ENCODE measurements around the gene CHRNA7. TPM values are rescaled to one million over a fixed set of nuclear protein-coding genes. Genes with fewer than 3 reads are reported as not detected.

CHRNA7 gene
- total RNA-seq, 2 experiments from 2014 or later, result 0.11 TPM; not detected in 1

- ChIA-PET CTCF (interaction anchor here (0.8 kb wide), 1 partner anchor 316 kb away, joined by 3 read pairs; no protein-coding TSS in a partner anchor), POLR2A (no interaction called here)
- H3K9me3 Mint-ChIP-seq (ENCODE audit: low read depth), result no peaks in the 10 kb centered on the region
- ATAC-seq (no peak), DNase-seq (peak; percentile 15)
- peaks cover 9% of the 10 kb centered on the region for H3K4me1 Mint-ChIP-seq
- H3K27me3 Mint-ChIP-seq, result peaks cover 23% of the 10 kb centered on the region
- H3K36me3 Mint-ChIP-seq (ENCODE audit: low read depth), result no peaks in the 10 kb centered on the region
- H3K4me3 Mint-ChIP-seq, result no peak overlapping the region
- H3K27ac Mint-ChIP-seq, result no peak overlapping the region
- intact Hi-C loops (cut with DNase I, micrococcal nuclease), result no loop called here
These were observed 76.4 kb downstream of the CHRNA7 start for GRCh38 chr15:32106401-32107381.

GRCh38 chr15:32107477-32108080 is 77.3 kb downstream of the CHRNA7 start:
- H3K4me3 Mint-ChIP-seq, result no peak overlapping the region
- H3K36me3 Mint-ChIP-seq (ENCODE audit: low read depth), result no peaks in the 10 kb centered on the region
- no peaks in the 10 kb centered on the region for H3K9me3 Mint-ChIP-seq (ENCODE audit: low read depth)
- ChIA-PET POLR2A (no interaction called here), CTCF (interaction anchor here (0.6 to 0.8 kb wide), 2 partner anchors 29 to 317 kb away, joined by 3 read pairs; no protein-coding TSS in a partner anchor)
- ATAC-seq, result no peak
- intact Hi-C loops (cut with DNase I, micrococcal nuclease), result no loop called here
- H3K27ac Mint-ChIP-seq, result no peak overlapping the region
- H3K27me3 Mint-ChIP-seq, result peaks cover 23% of the 10 kb centered on the region
- H3K4me1 Mint-ChIP-seq, result peaks cover 9% of the 10 kb centered on the region
- DNase-seq, result no peak

DNA sequence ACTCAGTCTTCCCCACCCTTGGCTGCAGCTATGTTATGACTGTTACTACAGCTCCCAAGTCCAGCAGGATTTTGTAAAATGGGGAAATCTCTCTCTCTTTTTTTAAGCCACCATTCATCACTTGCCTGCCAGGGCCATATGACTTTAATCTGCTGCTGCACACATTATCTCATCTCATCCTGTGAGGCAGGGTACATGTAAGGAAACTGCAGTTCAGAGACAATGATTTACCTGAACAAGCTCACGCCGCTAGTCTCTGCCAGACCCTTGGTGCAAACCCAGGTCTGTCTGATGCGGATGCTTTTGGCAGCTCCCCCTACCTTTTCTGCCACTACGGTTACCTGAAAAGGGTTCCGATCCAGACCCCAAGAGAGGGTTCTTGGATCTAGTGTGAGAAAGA is 78.3 kb downstream of the CHRNA7 start:
- Mint-ChIP-seq H3K4me3 (no peak overlapping the region), H3K36me3 (ENCODE audit: low read depth) (no peaks in the 10 kb centered on the region), H3K4me1 (peaks cover 9% of the 10 kb centered on the region), H3K27me3 (peaks cover 19% of the 10 kb centered on the region), H3K27ac (no peak overlapping the region), H3K9me3 (ENCODE audit: low read depth) (no peaks in the 10 kb centered on the region)
- intact Hi-C loops (cut with DNase I, micrococcal nuclease), result no loop called here
- POLR2A ChIA-PET, result no interaction called here
- CTCF ChIA-PET, result interaction anchor here (0.6 kb wide), 1 partner anchor 103 kb away, joined by 3 read pairs; no protein-coding TSS in a partner anchor
- ATAC-seq, result no peak
- DNase-seq, result no peak

DNA sequence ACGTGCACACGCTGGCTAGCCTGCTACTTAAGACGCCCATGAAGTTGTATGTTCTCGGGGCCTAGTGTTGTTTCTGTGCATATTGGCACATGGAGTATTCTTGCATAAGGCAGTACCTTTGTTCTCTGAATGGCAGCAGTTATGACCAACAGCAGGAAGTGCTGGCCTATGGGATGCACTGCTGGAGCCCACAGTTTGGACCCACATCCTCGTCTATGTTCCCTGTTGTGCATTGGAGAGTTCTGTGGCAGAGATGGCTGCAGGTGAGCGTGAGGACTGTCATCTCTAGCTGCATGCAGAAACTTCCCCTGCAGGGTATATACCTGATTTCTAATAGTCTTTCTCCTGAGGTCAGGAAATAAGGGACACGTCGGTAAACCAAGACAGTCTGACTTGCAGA is 81.8 kb downstream of the CHRNA7 start:
- Mint-ChIP-seq H3K9me3 (ENCODE audit: low read depth) (no peaks in the 10 kb centered on the region), H3K36me3 (ENCODE audit: low read depth) (no peaks in the 10 kb centered on the region), H3K4me3 (no peak overlapping the region), H3K27ac (no peak overlapping the region), H3K27me3 (peaks cover 6% of the 10 kb centered on the region), H3K4me1 (peaks cover under 1% of the 10 kb centered on the region)
- ChIA-PET CTCF (no interaction called here), POLR2A (no interaction called here)
- DNase-seq, result no peak
- ATAC-seq, result no peak
- intact Hi-C loops (cut with DNase I, micrococcal nuclease), result no loop called here

DNA sequence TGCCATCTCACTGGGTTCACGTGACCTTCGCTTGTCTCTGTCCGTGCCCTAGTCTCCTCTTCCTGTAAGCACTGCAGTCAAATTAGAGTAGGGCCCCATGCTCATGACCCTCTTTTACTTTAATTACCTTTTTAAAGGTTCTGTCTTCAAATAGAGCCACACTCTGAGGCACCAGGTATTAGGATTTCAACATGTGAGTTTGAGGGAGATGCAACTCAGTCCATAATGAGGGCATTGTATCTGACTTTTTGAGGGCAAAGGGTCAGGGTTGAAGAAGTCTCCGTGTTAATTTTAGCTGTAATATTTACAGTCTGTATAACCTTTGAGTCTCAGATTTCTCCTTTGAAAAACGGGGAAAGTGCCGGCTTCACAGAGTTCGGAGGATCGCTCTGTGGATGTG is 82.9 kb downstream of the CHRNA7 start:
- DNase-seq (no peak), ATAC-seq (no peak)
- H3K36me3 Mint-ChIP-seq (ENCODE audit: low read depth), result no peaks in the 10 kb centered on the region
- no peaks in the 10 kb centered on the region for H3K9me3 Mint-ChIP-seq (ENCODE audit: low read depth)
- H3K27ac Mint-ChIP-seq, result no peak overlapping the region
- H3K4me1 Mint-ChIP-seq, result no peaks in the 10 kb centered on the region
- intact Hi-C loops (cut with DNase I, micrococcal nuclease), result no loop called here
- CTCF ChIA-PET, result no interaction called here
- H3K4me3 Mint-ChIP-seq, result no peak overlapping the region
- POLR2A ChIA-PET, result no interaction called here
- H3K27me3 Mint-ChIP-seq, result peaks cover 6% of the 10 kb centered on the region

- no peak overlapping the region for H3K4me3 Mint-ChIP-seq
These were observed 86.8 kb downstream of the CHRNA7 start for GRCh38 chr15:32117122-32117521.

DNA sequence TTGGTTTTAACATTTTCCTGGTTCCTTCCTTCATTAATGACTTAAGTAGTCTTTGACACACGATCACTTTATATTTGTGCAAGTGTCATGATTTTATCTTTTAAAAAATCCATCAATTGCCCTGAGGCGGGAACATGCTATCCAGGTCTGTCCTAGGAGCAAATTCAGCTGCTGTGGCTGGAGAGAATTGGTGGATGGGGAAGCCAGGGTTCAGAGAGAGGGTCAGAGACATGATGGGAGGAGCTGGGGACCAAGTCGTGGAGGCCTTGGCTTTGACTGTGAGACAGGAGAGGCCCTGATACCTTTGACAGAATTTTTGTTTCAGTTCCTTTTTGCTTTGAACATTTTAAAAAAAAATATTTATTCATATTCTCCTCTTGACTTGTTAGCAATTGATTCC is 89.0 kb downstream of the CHRNA7 start:
- Mint-ChIP-seq H3K27ac (no peak overlapping the region), H3K4me1 (no peaks in the 10 kb centered on the region), H3K9me3 (ENCODE audit: low read depth) (no peaks in the 10 kb centered on the region), H3K36me3 (ENCODE audit: low read depth) (no peaks in the 10 kb centered on the region), H3K4me3 (no peak overlapping the region), H3K27me3 (peaks cover 3% of the 10 kb centered on the region)
- CTCF ChIA-PET, result no interaction called here
- intact Hi-C loops (cut with DNase I, micrococcal nuclease), result no loop called here
- DNase-seq (no peak), ATAC-seq (no peak)
- POLR2A ChIA-PET, result no interaction called here

More at GRCh38 chr15:32117122-32117521, 86.8 kb downstream of the CHRNA7 start:
- Mint-ChIP-seq H3K36me3 (ENCODE audit: low read depth) (no peaks in the 10 kb centered on the region), H3K9me3 (ENCODE audit: low read depth) (no peaks in the 10 kb centered on the region), H3K4me1 (no peaks in the 10 kb centered on the region), H3K27ac (no peak overlapping the region), H3K27me3 (peaks cover 3% of the 10 kb centered on the region)
- ChIA-PET CTCF (no interaction called here), POLR2A (no interaction called here)
- no peak for ATAC-seq
- no peak for DNase-seq
- intact Hi-C loops (cut with DNase I, micrococcal nuclease), result loop anchor here in 1 of 2 experiments (1.0 kb wide), 1 partner anchor 26 kb away; no protein-coding TSS in a partner anchor

GRCh38 chr15:32119694-32120330 is 89.5 kb downstream of the CHRNA7 start:
- Mint-ChIP-seq H3K9me3 (ENCODE audit: low read depth) (no peaks in the 10 kb centered on the region), H3K36me3 (ENCODE audit: low read depth) (no peaks in the 10 kb centered on the region), H3K27ac (no peak overlapping the region), H3K27me3 (peaks cover 3% of the 10 kb centered on the region), H3K4me1 (no peaks in the 10 kb centered on the region), H3K4me3 (no peak overlapping the region)
- no peak for DNase-seq
- CTCF ChIA-PET, result no interaction called here
- POLR2A ChIA-PET, result no interaction called here
- no peak for ATAC-seq
- intact Hi-C loops (cut with DNase I, micrococcal nuclease), result no loop called here

- ChIA-PET CTCF (no interaction called here), POLR2A (no interaction called here)
- H3K27ac Mint-ChIP-seq, result no peak overlapping the region
- intact Hi-C loops (cut with DNase I, micrococcal nuclease), result no loop called here
- H3K36me3 Mint-ChIP-seq (ENCODE audit: low read depth), result no peaks in the 10 kb centered on the region
- H3K9me3 Mint-ChIP-seq (ENCODE audit: low read depth), result no peaks in the 10 kb centered on the region
- DNase-seq (no peak), ATAC-seq (no peak)
- H3K27me3 Mint-ChIP-seq, result peaks cover 3% of the 10 kb centered on the region
- no peak overlapping the region for H3K4me3 Mint-ChIP-seq
- no peaks in the 10 kb centered on the region for H3K4me1 Mint-ChIP-seq
These were observed 90.5 kb downstream of the CHRNA7 start for GRCh38 chr15:32120577-32121383.

DNA sequence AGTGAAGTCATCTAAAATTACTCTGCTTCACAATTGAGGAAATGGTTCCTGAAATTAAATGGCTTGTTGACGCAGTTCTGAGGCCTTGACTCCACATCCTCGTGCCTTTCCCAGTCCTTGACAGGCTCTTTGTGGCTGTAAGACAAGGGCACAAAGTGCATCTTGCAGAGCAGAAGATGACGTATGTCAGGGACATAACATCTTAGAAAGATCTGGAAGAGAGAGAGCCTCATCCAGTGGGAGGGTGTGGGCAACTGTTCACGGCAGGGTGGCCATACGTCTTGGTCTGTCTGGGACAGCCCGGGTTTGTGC is 91.0 kb downstream of the CHRNA7 start:
- DNase-seq (no peak), ATAC-seq (no peak)
- Mint-ChIP-seq H3K27me3 (peaks cover 3% of the 10 kb centered on the region), H3K36me3 (ENCODE audit: low read depth) (no peaks in the 10 kb centered on the region), H3K27ac (no peak overlapping the region), H3K9me3 (ENCODE audit: low read depth) (no peaks in the 10 kb centered on the region), H3K4me1 (no peaks in the 10 kb centered on the region), H3K4me3 (no peak overlapping the region)
- intact Hi-C loops (cut with DNase I, micrococcal nuclease), result no loop called here
- CTCF ChIA-PET, result no interaction called here
- POLR2A ChIA-PET, result no interaction called here

DNA sequence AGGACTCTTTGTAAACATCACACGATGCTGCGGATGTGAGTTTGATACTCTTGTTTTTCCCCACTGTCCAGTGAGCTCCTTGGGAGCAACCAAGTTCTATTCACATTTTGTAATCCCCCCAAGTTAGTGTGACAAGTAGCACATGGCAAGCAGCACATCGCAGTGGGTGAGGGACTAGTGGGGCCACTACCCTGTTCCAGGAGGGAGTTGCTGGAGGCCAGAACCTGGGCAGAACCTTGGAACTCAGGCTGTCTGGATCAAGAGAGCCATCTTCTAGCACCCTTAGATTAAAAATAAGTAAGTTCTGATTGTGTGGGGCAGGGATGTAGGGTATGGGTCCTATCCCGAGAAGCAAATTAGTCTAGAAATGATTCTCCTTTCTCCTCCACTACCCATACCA is 91.7 kb downstream of the CHRNA7 start:
- POLR2A ChIA-PET, result no interaction called here
- no peak overlapping the region for H3K27ac Mint-ChIP-seq

More for the DNA sequence above, 91.7 kb downstream of the CHRNA7 start:
- H3K4me1 Mint-ChIP-seq, result no peaks in the 10 kb centered on the region
- CTCF ChIA-PET, result no interaction called here
- peaks cover 3% of the 10 kb centered on the region for H3K27me3 Mint-ChIP-seq
- H3K9me3 Mint-ChIP-seq (ENCODE audit: low read depth), result no peaks in the 10 kb centered on the region
- no peak for ATAC-seq
- H3K36me3 Mint-ChIP-seq (ENCODE audit: low read depth), result no peaks in the 10 kb centered on the region
- no peak for DNase-seq
- H3K4me3 Mint-ChIP-seq, result no peak overlapping the region
- intact Hi-C loops (cut with DNase I, micrococcal nuclease), result no loop called here
